PC-9 (cell line): ENCODE results near the gene KLHL26. TPM values are rescaled to one million over a fixed set of nuclear protein-coding genes. Genes with fewer than 3 reads are reported as not detected.

ENCODE experiments used
- BruUV-seq: library from RNA; stranded (reverse); fragments of 400-500 nt; replicated peaks from 2 replicates; lab custom pipeline; 2021; lab: Mats Ljungman, UMichigan
- CTCF ChIA-PET: fragments of 300-600 bp; sonication (Branson Sonifier 250); formaldehyde crosslinking; loops from one replicate; lab custom pipeline; 2022; ENCODE audit warnings: antibody characterized with exemption; lab: Charles Lee
- POLR2A ChIA-PET: fragments of 300-600 bp; sonication (Branson Sonifier 250); formaldehyde crosslinking; loops from one replicate; lab custom pipeline; 2022; ENCODE audit warnings: antibody characterized with exemption; ENCODE audit not compliant: unreplicated experiment; lab: Charles Lee
- DNase-seq, 2 experiments: peaks; one replicate each; pipeline versions ENCODE4 v3.0.0 to v3.0.0-alpha.2; 2015 to 2022; ENCODE audit warnings: mixed read lengths in 1 of 2
- H2AFZ ChIP-seq: fragments of 200-600 bp; sonication (generic); 2 replicates; pipeline ENCODE4 v1.8.1; 2017; ENCODE audit warnings: antibody characterized with exemption
- H3F3A ChIP-seq: fragments of 200-600 bp; sonication (generic); 2 replicates; pipeline ENCODE4 v1.8.1; 2017; ENCODE audit warnings: antibody characterized with exemption, mild to moderate bottlenecking, low read depth; ENCODE audit not compliant: insufficient read depth
- H3K27ac ChIP-seq: fragments of 200-600 bp; sonication (generic); 2 replicates; pipeline ENCODE4 v1.6.1; 2016; ENCODE audit warnings: mixed run types
- H3K27me3 ChIP-seq: fragments of 200-600 bp; sonication (generic); 2 replicates; pipeline ENCODE4 v1.6.1; 2016; ENCODE audit warnings: low read depth, mixed run types; ENCODE audit not compliant: insufficient read depth
- H3K36me3 ChIP-seq: fragments of 200-600 bp; sonication (generic); 2 replicates; pipeline ENCODE4 v1.6.1; 2016; ENCODE audit warnings: low read depth, mixed run types
- H3K4me1 ChIP-seq: fragments of 200-600 bp; sonication (generic); replicated peaks from 2 replicates; pipeline ENCODE4 v1.6.1; 2016; ENCODE audit warnings: mixed run types; ENCODE audit not compliant: insufficient read depth
- H3K4me2 ChIP-seq: fragments of 200-600 bp; sonication (generic); 2 replicates; pipeline ENCODE4 v1.6.1; 2017; ENCODE audit warnings: mixed run types
- H3K4me3 ChIP-seq: fragments of 200-600 bp; sonication (generic); 2 replicates; pipeline ENCODE4 v1.6.1; 2016; ENCODE audit warnings: mixed run types
- H3K79me2 ChIP-seq: fragments of 200-600 bp; sonication (generic); 2 replicates; pipeline ENCODE4 v1.6.1; 2017; ENCODE audit warnings: low read depth, mixed run types
- H3K9me2 ChIP-seq: fragments of 200-600 bp; sonication (generic); 2 replicates; pipeline ENCODE4 v1.8.1; 2017; ENCODE audit warnings: mild to moderate bottlenecking; ENCODE audit not compliant: insufficient read depth
- H3K9me3 ChIP-seq: fragments of 200-600 bp; sonication (generic); 2 replicates; pipeline ENCODE4 v1.8.1; 2016; ENCODE audit warnings: low read depth; ENCODE audit not compliant: insufficient read depth
- H4K20me1 ChIP-seq: fragments of 200-600 bp; sonication (generic); 2 replicates; pipeline ENCODE4 v1.8.1; 2017; ENCODE audit not compliant: insufficient read depth
- CTCF ChIP-seq: fragments of 200-600 bp; sonication (generic); conservative IDR thresholded peaks from 2 replicates; pipeline ENCODE4 v1.6.1; 2017; ENCODE audit warnings: mixed run types, antibody characterized with exemption, mild to moderate bottlenecking, moderate library complexity
- EZH2 ChIP-seq: fragments of 200-600 bp; sonication (generic); IDR thresholded peaks from 2 replicates; pipeline ENCODE4 v1.8.0; 2017; ENCODE audit warnings: antibody characterized with exemption, low read depth
- intact Hi-C: fragments of 100-400 bp; cut with micrococcal nuclease; formaldehyde crosslinking; loops from one replicate; pipeline ENCODE4 v1.10.0; 2022; ENCODE audit not compliant: unreplicated experiment
- total RNA-seq: library from RNA; stranded (reverse); gene quantifications from 2 replicates; pipeline ENCODE4 v1.2.3, GENCODE V29; 2021

The KLHL26 gene
- total RNA-seq, 1 experiment from 2014 or later: 11.8 TPM

GRCh38 chr19:18633321-18633720 lies 3.5 kb upstream of the KLHL26 start:
- peaks cover 16% of the 10 kb centered on the region for H3K4me1 ChIP-seq
- no peaks in the 10 kb centered on the region for H3K9me2 ChIP-seq
- no peaks in the 10 kb centered on the region for H4K20me1 ChIP-seq
- H3K27me3 ChIP-seq: no peaks in the 10 kb centered on the region
- no peaks in the 10 kb centered on the region for H3K36me3 ChIP-seq
- no peaks in the 10 kb centered on the region for H3K9me3 ChIP-seq
- peaks cover 10% of the 10 kb centered on the region; the same call in 1 of the 2 replicates for H3F3A ChIP-seq
- ChIA-PET POLR2A (no interaction called here), CTCF (no interaction called here)
- no peak for DNase-seq
- BruUV-seq: no TSS peak
- no peak overlapping the region for H2AFZ ChIP-seq
- H3K27ac ChIP-seq: no peak overlapping the region
- intact Hi-C loops: no loop called here
- H3K4me3 ChIP-seq: no peak overlapping the region
- TF ChIP-seq CTCF: no peak
- TF ChIP-seq EZH2: no peak
- no peak overlapping the region for H3K4me2 ChIP-seq
- H3K79me2 ChIP-seq: peaks cover 12% of the 10 kb centered on the region

- Histone ChIP-seq H4K20me1 (no peaks in the 10 kb centered on the region), H3F3A (peaks cover 17% of the 10 kb centered on the region), H3K27ac (no peak overlapping the region), H3K4me3 (no peak overlapping the region), H3K9me2 (no peaks in the 10 kb centered on the region), H2AFZ (no peak overlapping the region), H3K36me3 (no peaks in the 10 kb centered on the region), H3K4me2 (no peak overlapping the region), H3K79me2 (peaks cover 23% of the 10 kb centered on the region), H3K9me3 (no peaks in the 10 kb centered on the region), H3K4me1 (peaks cover 18% of the 10 kb centered on the region), H3K27me3 (no peaks in the 10 kb centered on the region)
- no peak for DNase-seq
- ChIA-PET POLR2A (interaction anchor here (0.6 kb wide), 1 partner anchor 13 kb away, joined by 4 read pairs; no protein-coding TSS in a partner anchor), CTCF (no interaction called here)
- intact Hi-C loops: no loop called here
- TF ChIP-seq CTCF: no peak
- no peak for TF ChIP-seq EZH2
- no TSS peak for BruUV-seq
These were observed 2.1 kb upstream of the KLHL26 start for GRCh38 chr19:18634612-18635297.

GRCh38 chr19:18635831-18636182 lies 1.0 kb upstream of the KLHL26 start:
- no peak overlapping the region for H3K27ac ChIP-seq
- intact Hi-C loops: loop anchor here (2.0 kb wide), 1 partner anchor 43 kb away; no protein-coding TSS in a partner anchor
- H3K79me2 ChIP-seq: peaks cover 32% of the 10 kb centered on the region
- peak overlapping the region; percentile 52 for H3K4me2 ChIP-seq
- no peak for DNase-seq
- H3F3A ChIP-seq: peaks cover 21% of the 10 kb centered on the region
- peaks cover under 1% of the 10 kb centered on the region; the same call in 1 of the 2 replicates for H4K20me1 ChIP-seq
- H3K9me2 ChIP-seq: no peaks in the 10 kb centered on the region
- H3K36me3 ChIP-seq: no peaks in the 10 kb centered on the region
- H3K9me3 ChIP-seq: no peaks in the 10 kb centered on the region
- ChIA-PET POLR2A (no interaction called here), CTCF (no interaction called here)
- BruUV-seq: no TSS peak
- H3K27me3 ChIP-seq: no peaks in the 10 kb centered on the region
- no peak overlapping the region for H3K4me3 ChIP-seq
- no peak for TF ChIP-seq EZH2
- H2AFZ ChIP-seq: no peak overlapping the region
- H3K4me1 ChIP-seq: peaks cover 18% of the 10 kb centered on the region
